Trophoblast cell (in vitro differentiated cells and primary cell): ENCODE measurements around the gene FAM32A.

Experiments used
- DNase-seq, 2 donors: peaks; one replicate each; pipeline ENCODE4 v3.0.0-alpha.2; 2016
- H2AFZ ChIP-seq: 2 replicates; pipeline ENCODE4 v1.6.1; 2013; ENCODE audit warnings: low read length, moderate library complexity, mild to moderate bottlenecking; ENCODE audit not compliant: insufficient read depth, poor library complexity
- H2AK5ac ChIP-seq: 2 replicates; pipeline ENCODE4 v1.6.1; 2013; ENCODE audit warnings: mild to moderate bottlenecking, low read length
- H2BK120ac ChIP-seq: 2 replicates; pipeline ENCODE4 v1.6.1; 2013; ENCODE audit warnings: low read length, mild to moderate bottlenecking, moderate library complexity; ENCODE audit not compliant: insufficient read depth, poor library complexity
- H2BK12ac ChIP-seq: 2 replicates; pipeline ENCODE4 v1.6.1; 2013; ENCODE audit warnings: mild to moderate bottlenecking, low read length, moderate library complexity
- H2BK5ac ChIP-seq: 2 replicates; pipeline ENCODE4 v1.6.1; 2013; ENCODE audit warnings: low read length, low read depth, moderate library complexity, mild to moderate bottlenecking; ENCODE audit not compliant: poor library complexity
- H3K14ac ChIP-seq: 2 replicates; pipeline ENCODE4 v1.6.1; 2013; ENCODE audit warnings: mild to moderate bottlenecking, low read length
- H3K18ac ChIP-seq: 2 replicates; pipeline ENCODE4 v1.6.1; 2013; ENCODE audit warnings: mild to moderate bottlenecking, low read length
- H3K23ac ChIP-seq: 2 replicates; pipeline ENCODE4 v1.6.1; 2013; ENCODE audit warnings: low read length
- H3K27ac ChIP-seq: 2 replicates; pipeline ENCODE4 v1.5.1; 2013; ENCODE audit warnings: low read depth, mild to moderate bottlenecking, inconsistent platforms, low read length, moderate library complexity
- H3K27me3 ChIP-seq: 2 replicates; pipeline ENCODE4 v1.6.1; 2013; ENCODE audit warnings: inconsistent platforms, mild to moderate bottlenecking, low read length, moderate library complexity; ENCODE audit not compliant: insufficient read depth
- H3K36me3 ChIP-seq, 2 experiments: 1 replicate in 1 of 2; 2 replicates in 1 of 2; pipeline ENCODE4 v1.6.1; 2013; ENCODE audit warnings: low read length in 2 of 2, mild to moderate bottlenecking in 2 of 2, moderate library complexity in 1 of 2; ENCODE audit not compliant: insufficient read depth in 2 of 2, control insufficient read depth in 1 of 2
- H3K4ac ChIP-seq: 2 replicates; pipeline ENCODE4 v1.6.1; 2013; ENCODE audit warnings: low read depth, mild to moderate bottlenecking, low read length, moderate library complexity
- H3K4me1 ChIP-seq, 2 experiments: 1 replicate in 1 of 2; 2 replicates in 1 of 2; pipeline ENCODE4 v1.6.1; 2013; ENCODE audit warnings: low read length in 2 of 2, mild to moderate bottlenecking in 2 of 2, moderate library complexity in 1 of 2; ENCODE audit not compliant: insufficient read depth in 2 of 2, control insufficient read depth in 1 of 2
- H3K4me2 ChIP-seq: 2 replicates; pipeline ENCODE4 v1.6.1; 2013; ENCODE audit warnings: inconsistent platforms, mild to moderate bottlenecking, low read length, moderate library complexity
- H3K4me3 ChIP-seq: 2 replicates; pipeline ENCODE4 v1.5.1; 2013; ENCODE audit warnings: mild to moderate bottlenecking, low read depth, low read length, inconsistent platforms
- H3K79me1 ChIP-seq: one replicate; pipeline ENCODE4 v1.6.1; 2013; ENCODE audit warnings: low read length
- H3K79me2 ChIP-seq: 2 replicates; pipeline ENCODE4 v1.6.1; 2013; ENCODE audit warnings: low read length, mild to moderate bottlenecking; ENCODE audit not compliant: control insufficient read depth, insufficient read depth, poor library complexity
- H3K9ac ChIP-seq: 2 replicates; pipeline ENCODE4 v1.6.1; 2013; ENCODE audit warnings: mild to moderate bottlenecking, low read length
- H3K9me3 ChIP-seq: 2 replicates; pipeline ENCODE4 v1.6.1; 2013; ENCODE audit warnings: low read depth, mild to moderate bottlenecking, control low read depth, inconsistent platforms, low read length; ENCODE audit not compliant: insufficient read depth
- H4K12ac ChIP-seq: 2 replicates; pipeline ENCODE4 v1.6.1; 2013; ENCODE audit warnings: low read depth, mild to moderate bottlenecking, low read length, moderate library complexity
- H4K8ac ChIP-seq: 2 replicates; pipeline ENCODE4 v1.6.1; 2013; ENCODE audit warnings: low read depth, mild to moderate bottlenecking, low read length, moderate library complexity
- H4K91ac ChIP-seq: one replicate; pipeline ENCODE4 v1.6.1; 2013; ENCODE audit warnings: low read depth, mild to moderate bottlenecking, low read length, moderate library complexity
- WGBS: extraction: QIAGEN DNeasy Blood & Tissue Kit; methylation state at CpG from one replicate; pipeline ENCODE4 v1.1.7; 2013; ENCODE audit warnings: missing lambda C conversion rate; ENCODE audit not compliant: insufficient read length, insufficient coverage; ENCODE audit errors: extremely low coverage; 5-methylcytosine and 5-hydroxymethylcytosine counted together

The FAM32A gene

GRCh38 chr19:16226878-16227836, 41.9 kb downstream of the FAM32A start:
- WGBS, result no CpG with 5 or more reads among the region's 33 CpGs
- H4K8ac ChIP-seq, result no peak overlapping the region
- no peak overlapping the region for H3K4ac ChIP-seq
- H2BK12ac ChIP-seq, result no peak overlapping the region
- H3K4me1 ChIP-seq, result no peaks in the 10 kb centered on the region
- no peak overlapping the region for H2AFZ ChIP-seq
- H3K79me2 ChIP-seq, result no peaks in the 10 kb centered on the region
- no peak overlapping the region for H3K9ac ChIP-seq
- H2BK120ac ChIP-seq, result no peak overlapping the region
- no peak overlapping the region for H4K12ac ChIP-seq
- no peak for DNase-seq
- H4K91ac ChIP-seq, result no peak overlapping the region
- no peak overlapping the region for H3K18ac ChIP-seq
- H3K27ac ChIP-seq, result no peak overlapping the region
- no peak overlapping the region for H3K4me3 ChIP-seq
- no peaks in the 10 kb centered on the region for H3K27me3 ChIP-seq
- H3K14ac ChIP-seq, result no peak overlapping the region
- H3K36me3 ChIP-seq, result peaks cover 56 to 70% of the 10 kb centered on the region in 2 experiments
- H3K23ac ChIP-seq, result no peak overlapping the region
- no peaks in the 10 kb centered on the region for H3K9me3 ChIP-seq
- H3K79me1 ChIP-seq, result no peaks in the 10 kb centered on the region
- no peak overlapping the region for H3K4me2 ChIP-seq
- no peak overlapping the region for H2BK5ac ChIP-seq
- H2AK5ac ChIP-seq, result no peak overlapping the region

- no peak overlapping the region for H4K8ac ChIP-seq
- peaks cover 59 to 76% of the 10 kb centered on the region in 2 experiments for H3K36me3 ChIP-seq
- DNase-seq, result no peak
- H3K4me1 ChIP-seq, result no peaks in the 10 kb centered on the region
- no peak overlapping the region for H3K9ac ChIP-seq
- no peaks in the 10 kb centered on the region for H3K79me2 ChIP-seq
- H3K23ac ChIP-seq, result no peak overlapping the region
- no peak overlapping the region for H3K4ac ChIP-seq
- H4K91ac ChIP-seq, result no peak overlapping the region
- no peak overlapping the region for H4K12ac ChIP-seq
- no peak overlapping the region for H2BK120ac ChIP-seq
- H2BK5ac ChIP-seq, result no peak overlapping the region
- H3K9me3 ChIP-seq, result no peaks in the 10 kb centered on the region
- H3K4me2 ChIP-seq, result no peak overlapping the region
- no peak overlapping the region for H2AFZ ChIP-seq
- no peak overlapping the region for H3K4me3 ChIP-seq
- no peak overlapping the region for H3K27ac ChIP-seq
- no peak overlapping the region for H2BK12ac ChIP-seq
- no peak overlapping the region for H3K18ac ChIP-seq
- no peaks in the 10 kb centered on the region for H3K79me1 ChIP-seq
- H2AK5ac ChIP-seq, result no peak overlapping the region
- H3K27me3 ChIP-seq, result no peaks in the 10 kb centered on the region
- no CpG with 5 or more reads among the region's 21 CpGs for WGBS
- H3K14ac ChIP-seq, result no peak overlapping the region
Measured at GRCh38 chr19:16227837-16228636, 42.8 kb downstream of the FAM32A start.

GRCh38 chr19:16228637-16229321, 43.6 kb downstream of the FAM32A start:
- Histone ChIP-seq H3K4ac (no peak overlapping the region), H2AFZ (no peak overlapping the region), H3K23ac (no peak overlapping the region), H3K36me3 (peaks cover 63 to 75% of the 10 kb centered on the region in 2 experiments), H3K9ac (no peak overlapping the region), H2BK12ac (no peak overlapping the region), H4K91ac (no peak overlapping the region), H3K4me1 (no peaks in the 10 kb centered on the region), H3K18ac (no peak overlapping the region), H2BK120ac (no peak overlapping the region), H4K8ac (no peak overlapping the region), H2BK5ac (no peak overlapping the region), H4K12ac (no peak overlapping the region), H3K27ac (no peak overlapping the region), H3K14ac (no peak overlapping the region), H2AK5ac (no peak overlapping the region), H3K9me3 (no peaks in the 10 kb centered on the region), H3K27me3 (no peaks in the 10 kb centered on the region), H3K4me3 (no peak overlapping the region), H3K79me2 (no peaks in the 10 kb centered on the region), H3K79me1 (no peaks in the 10 kb centered on the region), H3K4me2 (no peak overlapping the region)
- no peak for DNase-seq
- no CpG with 5 or more reads among the region's 21 CpGs for WGBS

DNA sequence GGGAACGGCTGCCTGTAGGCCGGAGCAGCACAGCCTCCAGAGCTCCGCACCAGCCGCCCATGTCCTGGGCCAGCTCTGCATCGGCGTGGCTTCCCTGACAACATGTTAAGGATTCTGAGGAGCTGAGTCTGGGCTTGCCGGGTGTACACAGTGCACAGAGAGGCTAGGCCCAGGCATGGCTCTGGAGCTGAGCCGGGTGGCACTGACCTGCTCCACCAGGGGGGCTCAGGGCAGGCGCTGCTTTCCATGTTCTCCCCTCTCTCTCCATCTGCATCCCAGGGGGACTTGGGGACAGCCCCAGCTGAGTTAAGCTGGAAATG, 44.1 kb downstream of the FAM32A start:
- Histone ChIP-seq H2BK12ac (no peak overlapping the region), H3K9me3 (no peaks in the 10 kb centered on the region), H3K79me1 (no peaks in the 10 kb centered on the region), H3K79me2 (no peaks in the 10 kb centered on the region), H3K27ac (no peak overlapping the region), H3K18ac (no peak overlapping the region), H3K4me3 (no peak overlapping the region), H2AK5ac (no peak overlapping the region), H3K23ac (no peak overlapping the region), H3K4ac (no peak overlapping the region), H4K12ac (no peak overlapping the region), H2AFZ (no peak overlapping the region), H3K4me2 (no peak overlapping the region), H2BK120ac (no peak overlapping the region), H3K14ac (no peak overlapping the region), H3K27me3 (no peaks in the 10 kb centered on the region), H4K8ac (no peak overlapping the region), H3K36me3 (peaks cover 64 to 73% of the 10 kb centered on the region in 2 experiments), H3K9ac (no peak overlapping the region), H4K91ac (no peak overlapping the region), H3K4me1 (no peaks in the 10 kb centered on the region), H2BK5ac (no peak overlapping the region)
- WGBS, result no CpG with 5 or more reads among the region's 9 CpGs
- no peak for DNase-seq
